Mucosa of descending colon (tissue), 3 donors: ENCODE measurements around the gene SAT2. TPM values are rescaled to one million over a fixed set of nuclear protein-coding genes. Genes with fewer than 3 reads are reported as not detected.
"Not testable (repeated sequence)": the region's sequence is repeated elsewhere in the genome, so short reads cannot be mapped to it uniquely, and the experiment has no call there.

ENCODE experiments used
- ATAC-seq: fragments of 200-7000 bp; cut with Tn5 transposase; one replicate; pipeline ENCODE4 v1.9.1; 2020; ENCODE audit warnings: mild to moderate bottlenecking, moderate library complexity
- DNase-seq, 3 donors: peaks; one replicate each; pipeline ENCODE4 v3.0.0-alpha.2; 2020
- H3K36me3 ChIP-seq: fragments of 200-600 bp; one replicate; pipeline ENCODE4 v1.8.0; 2021; ENCODE audit warnings: low read depth, mild to moderate bottlenecking
- H3K4me1 ChIP-seq: fragments of 200-600 bp; one replicate; pipeline ENCODE4 v1.8.0; 2021; ENCODE audit warnings: low read depth, mild to moderate bottlenecking
- H3K4me3 ChIP-seq: fragments of 200-600 bp; one replicate; pipeline ENCODE4 v1.8.0; 2021; ENCODE audit warnings: mild to moderate bottlenecking
- H3K9me3 ChIP-seq: fragments of 200-600 bp; one replicate; pipeline ENCODE4 v1.8.0; 2021; ENCODE audit warnings: mild to moderate bottlenecking
- intact Hi-C, 2 donors: fragments of 100-400 bp; cut with DNase I in 1 of 2; cut with micrococcal nuclease in 1 of 2; formaldehyde crosslinking; loops; one replicate each; pipeline versions ENCODE4 v1.11.0 to v1.11.1; 2022; cut with DNase I, micrococcal nuclease
- total RNA-seq, 3 donors: library from RNA; stranded (reverse); fragmentation: NEBNext Ultra II Directional in 2 of 3; extraction: Animal tissue kit (Norgen Biotek cat#: 25700) in 2 of 3; gene quantifications; one replicate each; pipeline versions ENCODE4 v1.2.1 to v1.2.4, GENCODE V29; 2021 to 2023
- TF ChIP-seq, protein P1 (sequence below): fragments of 200-600 bp; IDR thresholded peaks from one replicate; pipeline ENCODE4 v1.8.0; 2022; ENCODE audit warnings: antibody characterized with exemption, mild to moderate bottlenecking
- donor health status: DM: no; HTN: no; CAD: no; lungs with moderate emphysema.
- donor health status: DM: no; HTN: no; CAD: no.
- donor health status: DM: no; HTN: yes; CAD: no.

SAT2 gene
- total RNA-seq, 3 donors from 2014 or later, result 49.1 to 104 (median 76.9) TPM

DNA sequence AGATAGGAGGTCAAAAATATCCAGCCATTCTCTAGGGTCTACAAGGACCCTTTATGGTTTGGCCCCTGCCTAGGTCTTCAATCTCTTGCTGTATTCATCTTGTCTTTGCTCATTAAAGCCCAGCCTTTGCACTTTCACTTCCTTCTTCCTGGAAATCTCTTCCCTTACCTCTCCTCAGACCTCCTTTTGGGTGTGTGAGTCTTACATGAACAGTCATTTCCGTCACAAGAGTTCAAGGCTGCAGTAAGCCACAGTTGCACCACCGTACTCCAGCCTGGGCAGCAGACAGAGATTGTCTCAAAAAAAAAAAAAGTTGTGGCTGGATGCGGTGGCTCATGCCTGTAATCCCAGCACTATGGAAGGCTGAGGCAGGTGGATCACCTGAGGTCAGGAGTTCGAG lies 17.2 kb upstream of the SAT2 start:
- Histone ChIP-seq H3K4me3 (no peak overlapping the region), H3K9me3 (no peaks in the 10 kb centered on the region), H3K36me3 (no peaks in the 10 kb centered on the region), H3K4me1 (no peaks in the 10 kb centered on the region)
- no peak for DNase-seq
- intact Hi-C loops, result no loop called here
- TF ChIP-seq, protein P1, sequence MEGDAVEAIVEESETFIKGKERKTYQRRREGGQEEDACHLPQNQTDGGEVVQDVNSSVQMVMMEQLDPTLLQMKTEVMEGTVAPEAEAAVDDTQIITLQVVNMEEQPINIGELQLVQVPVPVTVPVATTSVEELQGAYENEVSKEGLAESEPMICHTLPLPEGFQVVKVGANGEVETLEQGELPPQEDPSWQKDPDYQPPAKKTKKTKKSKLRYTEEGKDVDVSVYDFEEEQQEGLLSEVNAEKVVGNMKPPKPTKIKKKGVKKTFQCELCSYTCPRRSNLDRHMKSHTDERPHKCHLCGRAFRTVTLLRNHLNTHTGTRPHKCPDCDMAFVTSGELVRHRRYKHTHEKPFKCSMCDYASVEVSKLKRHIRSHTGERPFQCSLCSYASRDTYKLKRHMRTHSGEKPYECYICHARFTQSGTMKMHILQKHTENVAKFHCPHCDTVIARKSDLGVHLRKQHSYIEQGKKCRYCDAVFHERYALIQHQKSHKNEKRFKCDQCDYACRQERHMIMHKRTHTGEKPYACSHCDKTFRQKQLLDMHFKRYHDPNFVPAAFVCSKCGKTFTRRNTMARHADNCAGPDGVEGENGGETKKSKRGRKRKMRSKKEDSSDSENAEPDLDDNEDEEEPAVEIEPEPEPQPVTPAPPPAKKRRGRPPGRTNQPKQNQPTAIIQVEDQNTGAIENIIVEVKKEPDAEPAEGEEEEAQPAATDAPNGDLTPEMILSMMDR, result no peak
- peak; percentile 55 for ATAC-seq

DNA sequence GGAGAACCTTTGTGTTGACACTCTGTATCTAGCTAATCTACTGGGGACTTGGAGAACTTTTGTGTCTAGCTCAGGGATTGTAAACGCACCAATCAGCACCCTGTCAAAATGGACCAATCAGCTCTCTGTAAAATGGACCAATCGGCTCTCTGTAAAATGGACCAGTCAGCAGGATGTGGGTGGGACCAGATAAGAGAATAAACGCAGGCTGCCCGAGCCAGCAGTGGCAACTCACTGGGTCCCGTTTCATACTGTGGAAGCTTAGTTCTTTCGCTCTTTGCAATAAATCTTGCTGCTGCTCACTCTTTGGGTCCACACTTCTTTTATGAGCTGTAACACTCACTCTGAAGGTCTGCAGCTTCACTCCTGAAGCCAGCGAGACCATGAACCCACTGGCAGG lies 14.0 kb upstream of the SAT2 start:
- H3K4me3 ChIP-seq, H3K9me3 ChIP-seq, DNase-seq, H3K4me1 ChIP-seq, intact Hi-C loops, ATAC-seq, H3K36me3 ChIP-seq: not testable (repeated sequence)

DNA sequence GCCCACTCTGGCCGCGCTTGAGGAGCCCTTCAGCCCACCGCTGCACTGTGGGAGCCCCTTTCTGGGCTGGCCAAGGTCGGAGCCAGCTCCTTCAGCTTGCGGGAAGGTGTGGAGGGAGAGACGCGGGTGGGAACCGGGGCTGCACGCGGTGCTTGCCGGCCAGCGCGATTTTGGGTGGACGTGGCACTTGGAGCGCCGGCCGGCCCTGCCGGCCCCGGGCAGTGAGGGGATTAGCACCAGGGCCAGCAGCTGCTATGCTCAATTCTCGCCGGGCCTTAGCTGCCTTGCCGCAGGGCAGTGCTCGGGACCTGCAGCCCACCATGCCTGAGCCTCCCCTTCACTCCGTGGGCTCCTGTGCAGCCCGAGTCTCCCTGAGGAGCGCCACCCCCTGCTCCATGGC lies 13.2 kb upstream of the SAT2 start:
- Histone ChIP-seq H3K9me3 (no peaks in the 10 kb centered on the region), H3K4me1 (no peaks in the 10 kb centered on the region), H3K4me3 (no peak overlapping the region), H3K36me3 (no peaks in the 10 kb centered on the region)
- DNase-seq, result no peak
- ATAC-seq, result no peak
- intact Hi-C loops, result no loop called here
- TF ChIP-seq, protein P1, result no peak

DNA sequence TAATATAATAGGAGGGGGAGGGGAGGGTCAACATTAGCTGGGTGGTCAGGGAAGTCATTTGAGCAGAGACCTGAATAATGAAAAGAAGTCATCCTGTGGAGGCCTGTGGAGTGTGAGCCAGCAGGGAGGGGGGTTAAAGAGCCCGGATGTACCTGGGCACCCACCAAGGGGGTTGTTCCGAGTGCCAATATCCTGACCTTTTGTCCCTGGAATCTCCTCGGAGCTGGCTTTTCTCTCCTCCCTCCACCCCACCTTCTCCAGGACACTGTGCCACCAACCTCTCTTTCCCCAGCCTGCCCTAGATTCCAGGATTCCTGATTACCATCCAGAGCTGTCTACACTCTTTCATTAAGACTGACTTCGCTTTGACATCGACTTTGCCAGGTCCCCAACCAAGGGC lies 8.5 kb upstream of the SAT2 start:
- Histone ChIP-seq H3K4me1 (no peaks in the 10 kb centered on the region), H3K36me3 (no peaks in the 10 kb centered on the region), H3K4me3 (no peak overlapping the region), H3K9me3 (no peaks in the 10 kb centered on the region)
- intact Hi-C loops, result loop anchor here in 1 of 2 donors (10.0 kb wide), 1 partner anchor 49 kb away; the partner anchor contains the start of genes TP53 and WRAP53
- ATAC-seq (no peak), DNase-seq (no peak)
- TF ChIP-seq, protein P1, result no peak

DNA sequence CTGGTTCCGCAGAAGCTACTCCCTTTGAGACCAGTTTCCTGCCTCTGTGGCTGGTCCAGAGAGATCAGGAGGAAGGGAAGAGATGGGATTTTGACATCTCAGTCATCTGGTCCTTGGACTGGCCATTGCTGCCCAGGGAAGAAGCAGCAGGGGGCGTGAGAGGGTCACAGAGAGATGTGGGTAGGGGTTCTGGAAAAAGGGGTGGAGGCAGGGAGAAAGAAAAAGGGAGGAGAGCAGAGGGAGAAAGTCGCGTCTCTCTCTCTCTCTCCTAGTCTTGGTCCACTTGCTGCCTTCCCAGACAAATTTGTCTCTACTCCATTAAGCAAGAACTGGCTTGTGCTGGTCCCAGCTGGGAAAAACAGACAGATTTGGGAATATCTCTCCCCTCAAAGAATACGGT lies 6.8 kb upstream of the SAT2 start:
- intact Hi-C loops, result loop anchor here in 1 of 2 donors (10.0 kb wide), 1 partner anchor 50 kb away; the partner anchor contains the start of genes TP53 and WRAP53
- H3K9me3 ChIP-seq, result no peaks in the 10 kb centered on the region
- no peak for ATAC-seq
- peaks cover 3% of the 10 kb centered on the region for H3K4me1 ChIP-seq
- no peaks in the 10 kb centered on the region for H3K36me3 ChIP-seq
- DNase-seq, result peak in 2 of 3 donors; percentile 51 to 61
- H3K4me3 ChIP-seq, result no peak overlapping the region
- TF ChIP-seq, protein P1, result no peak

DNA sequence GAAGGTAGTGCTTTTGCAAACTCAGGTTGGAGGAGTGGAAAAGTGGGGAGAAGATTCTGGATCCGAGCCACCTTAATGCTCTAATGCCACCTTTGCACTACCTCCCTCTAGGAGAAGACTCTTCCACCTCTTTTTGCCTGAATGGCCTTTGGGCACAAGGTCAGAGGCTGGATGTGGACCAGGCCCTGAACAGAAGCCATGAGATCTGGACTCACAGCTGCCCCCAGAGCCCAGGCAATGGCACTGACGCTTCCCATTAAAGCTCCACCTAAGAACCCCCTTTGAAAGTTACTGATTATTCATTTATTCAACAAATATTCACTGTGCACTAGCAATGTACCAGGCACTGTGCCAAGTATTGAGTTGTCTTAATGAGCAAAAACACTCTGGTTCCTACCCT lies 5.5 kb upstream of the SAT2 start:
- ATAC-seq, result no peak

More for the DNA sequence above, 5.5 kb upstream of the SAT2 start:
- intact Hi-C loops, result loop anchor here in 1 of 2 donors (10.0 kb wide), 1 partner anchor 52 kb away; the partner anchor contains the start of genes TP53 and WRAP53
- Histone ChIP-seq H3K9me3 (no peaks in the 10 kb centered on the region), H3K36me3 (no peaks in the 10 kb centered on the region), H3K4me3 (no peak overlapping the region), H3K4me1 (peaks cover 3% of the 10 kb centered on the region)
- TF ChIP-seq, protein P1, result no peak
- no peak for DNase-seq
